Activated naive CD4-positive, alpha-beta T cell treated with anti-CD3 and anti-CD28 coated beads, Interleukin-2, amount 50 U/mL, for 16 hours (primary cell): ENCODE results near the gene ZBTB1.
"Not testable (repeated sequence)": the region's sequence is repeated elsewhere in the genome, so short reads cannot be mapped to it uniquely, and the experiment has no call there.

Experiments used
- DNase-seq: peaks from one replicate; pipeline ENCODE4 v3.0.0-alpha.2; 2020

ZBTB1 gene

GRCh38 chr14:64501411-64502171, 3.0 kb upstream of the ZBTB1 start:
- no peak for DNase-seq

GRCh38 chr14:64502456-64502855, 2.1 kb upstream of the ZBTB1 start:
- no peak for DNase-seq

- DNase-seq, result peak; percentile 30
Measured at GRCh38 chr14:64502887-64503433, 1.6 kb upstream of the ZBTB1 start.

GRCh38 chr14:64503434-64504309, 898 bp upstream of the ZBTB1 start, which contains the start of gene ZBTB25:
Gene ZBTB25, minus strand, starts transcription at chr14:64503838. Its CDS starts 13,305 bp downstream, at chr14:64490533.
- peak; percentile 93 for DNase-seq

GRCh38 chr14:64504897-64505794, 576 bp downstream of the ZBTB1 start:
- peak; percentile 85 for DNase-seq

- DNase-seq, result no peak
Measured at GRCh38 chr14:64506721-64507120, 2.2 kb downstream of the ZBTB1 start.

GRCh38 chr14:64507376-64508156, 3.0 kb downstream of the ZBTB1 start:
- DNase-seq, result peak; percentile 57

GRCh38 chr14:64508215-64508776, 3.7 kb downstream of the ZBTB1 start:
- DNase-seq, result no peak

GRCh38 chr14:64509036-64509435, 4.5 kb downstream of the ZBTB1 start:
- DNase-seq, result no peak

GRCh38 chr14:64510825-64511671, 6.5 kb downstream of the ZBTB1 start:
- peak; percentile 57 for DNase-seq

- DNase-seq, result no peak
Measured at GRCh38 chr14:64513271-64513670, 8.7 kb downstream of the ZBTB1 start.

- no peak for DNase-seq
Measured at GRCh38 chr14:64515053-64515452, 10.5 kb downstream of the ZBTB1 start.

- no peak for DNase-seq
Measured at GRCh38 chr14:64516969-64517368, 12.4 kb downstream of the ZBTB1 start.

GRCh38 chr14:64517667-64518066, 13.1 kb downstream of the ZBTB1 start:
- DNase-seq, result not testable (repeated sequence)

GRCh38 chr14:64518229-64518628, 13.7 kb downstream of the ZBTB1 start:
- no peak for DNase-seq

GRCh38 chr14:64520699-64521098, 16.1 kb downstream of the ZBTB1 start:
- DNase-seq, result no peak

- DNase-seq, result no peak
Measured at GRCh38 chr14:64522591-64523355, 18.2 kb downstream of the ZBTB1 start.

- no peak for DNase-seq
Measured at GRCh38 chr14:64525354-64525753, 20.8 kb downstream of the ZBTB1 start.

- no peak for DNase-seq
Measured at GRCh38 chr14:64531567-64531966, 27.0 kb downstream of the ZBTB1 start.
